GM21447 (cell line): ENCODE measurements around the gene PUM2.

ENCODE experiments used
- ATAC-seq: cut with Tn5 transposase; IDR thresholded peaks from one replicate; pipeline ENCODE4 v1.9.1; 2021; ENCODE audit not compliant: unreplicated experiment

The PUM2 gene

GRCh38 chr2:20218331-20219320 is 132.0 kb downstream of the PUM2 start:
- no peak for ATAC-seq

DNA sequence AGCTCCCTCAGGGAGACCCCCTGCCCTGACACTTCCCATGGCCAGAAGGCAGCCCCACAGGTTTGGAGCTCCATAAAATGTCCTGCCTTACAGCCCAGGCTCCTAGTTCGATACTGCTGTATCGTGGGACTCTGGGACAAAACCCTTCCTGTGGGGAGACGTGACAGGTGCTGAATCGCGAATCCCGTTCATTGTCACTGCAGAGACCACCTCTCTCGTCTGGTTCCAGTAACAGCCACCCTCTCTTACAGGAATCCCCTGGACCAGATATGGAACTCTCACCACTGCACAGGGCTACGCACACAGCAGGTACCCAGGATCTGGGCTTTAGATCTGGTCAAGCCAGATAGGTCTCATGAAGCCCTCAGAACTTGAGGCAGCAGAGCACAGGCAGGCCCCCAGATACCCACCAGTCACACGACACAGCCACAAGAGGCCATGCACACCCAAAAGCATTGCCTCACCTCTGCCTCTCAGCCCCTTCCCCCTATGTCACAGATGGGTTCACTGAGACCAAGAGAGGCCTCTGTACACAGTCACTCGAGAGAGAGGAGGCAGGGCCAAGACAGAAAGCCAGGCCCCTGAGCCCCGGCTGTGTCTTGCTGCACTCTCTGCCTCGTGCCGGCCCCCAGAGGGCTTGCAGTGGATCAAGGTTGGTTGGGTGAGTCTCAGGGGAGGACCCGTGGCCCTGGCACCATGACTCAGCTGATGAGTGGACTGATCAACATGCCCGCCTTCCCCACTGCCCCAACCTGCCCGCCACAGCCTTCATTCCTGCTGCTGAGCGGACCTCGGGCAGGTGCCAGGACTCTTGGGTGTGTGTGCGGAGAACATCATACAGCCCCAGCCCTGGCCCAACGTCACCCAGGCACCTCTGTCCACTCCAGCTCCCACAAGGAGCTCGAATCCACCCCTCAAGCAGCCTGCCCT is 133.3 kb downstream of the PUM2 start:
- no peak for ATAC-seq

GRCh38 chr2:20216130-20217025 is 134.3 kb downstream of the PUM2 start:
- ATAC-seq: no peak

DNA sequence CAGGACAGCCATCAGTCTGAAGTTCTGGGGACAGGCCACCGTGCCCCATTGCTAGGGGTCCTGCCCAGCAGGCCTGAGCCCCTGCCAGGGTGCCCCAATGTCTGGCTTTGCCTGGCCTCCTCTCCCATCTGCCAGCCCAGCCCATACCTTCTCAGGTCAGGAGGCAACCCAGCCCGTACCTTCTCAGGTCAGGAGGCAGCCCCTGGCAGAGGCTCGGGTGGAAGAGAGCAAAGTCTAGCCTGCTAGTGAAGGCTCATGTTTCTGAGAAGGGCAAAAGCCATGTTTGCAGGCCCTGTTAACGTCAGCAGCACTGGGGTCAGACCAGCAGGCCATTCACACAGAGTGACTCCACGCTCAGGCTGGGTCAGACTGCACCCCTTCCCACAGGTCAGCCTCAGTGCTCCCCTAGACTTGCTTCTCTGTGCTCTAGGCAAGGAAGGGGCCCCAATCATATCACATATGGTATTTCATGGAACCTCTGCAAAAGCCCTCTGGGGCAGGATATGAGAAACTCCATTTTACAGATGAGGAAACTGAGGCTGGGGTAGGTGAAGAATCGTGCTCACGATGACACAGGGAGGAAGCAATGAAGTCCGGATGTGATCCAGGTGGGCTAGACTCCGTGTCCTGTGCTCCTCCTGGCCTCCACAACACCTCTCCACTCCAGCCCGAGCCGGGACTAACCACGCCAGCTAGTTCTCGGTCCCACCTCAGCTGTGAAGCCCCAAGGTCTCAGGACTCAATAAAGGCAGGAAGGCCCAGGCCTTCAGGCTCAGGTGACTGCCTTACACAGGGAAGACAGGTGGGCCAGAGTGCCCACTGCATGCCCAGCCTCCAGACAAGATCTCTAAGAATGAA is 135.2 kb downstream of the PUM2 start:
- no peak for ATAC-seq

DNA sequence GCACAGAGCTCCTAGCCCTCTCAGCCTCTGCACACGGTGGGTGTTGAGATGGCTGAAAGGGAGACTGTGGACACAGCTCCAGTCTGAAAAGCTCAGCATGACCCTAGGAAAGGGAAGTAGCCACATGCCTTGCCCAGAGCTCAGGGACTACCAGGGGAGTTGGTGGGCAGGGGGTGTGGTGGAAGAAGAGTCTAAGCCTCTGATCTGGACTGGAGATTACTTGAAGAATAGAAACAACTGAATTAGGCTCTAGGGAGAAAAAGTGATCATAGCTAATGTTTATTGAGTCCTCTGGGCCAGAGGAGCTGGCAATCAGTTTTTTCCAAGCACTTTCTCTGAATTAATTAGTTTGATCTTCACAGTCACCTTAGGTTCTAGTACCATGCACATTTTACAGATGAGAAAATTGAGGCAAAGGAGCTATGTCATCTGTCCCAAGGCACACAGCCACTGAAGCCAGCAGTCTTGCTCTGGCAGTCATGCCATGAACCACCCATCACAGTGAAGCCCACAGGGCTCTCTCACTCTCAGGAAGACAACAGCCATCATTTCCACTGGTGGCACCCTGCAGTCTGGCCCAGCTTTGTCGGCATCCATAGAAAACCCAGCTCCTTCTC is 136.0 kb downstream of the PUM2 start:
- no peak for ATAC-seq

GRCh38 chr2:20213651-20214565 is 136.7 kb downstream of the PUM2 start:
- no peak for ATAC-seq

DNA sequence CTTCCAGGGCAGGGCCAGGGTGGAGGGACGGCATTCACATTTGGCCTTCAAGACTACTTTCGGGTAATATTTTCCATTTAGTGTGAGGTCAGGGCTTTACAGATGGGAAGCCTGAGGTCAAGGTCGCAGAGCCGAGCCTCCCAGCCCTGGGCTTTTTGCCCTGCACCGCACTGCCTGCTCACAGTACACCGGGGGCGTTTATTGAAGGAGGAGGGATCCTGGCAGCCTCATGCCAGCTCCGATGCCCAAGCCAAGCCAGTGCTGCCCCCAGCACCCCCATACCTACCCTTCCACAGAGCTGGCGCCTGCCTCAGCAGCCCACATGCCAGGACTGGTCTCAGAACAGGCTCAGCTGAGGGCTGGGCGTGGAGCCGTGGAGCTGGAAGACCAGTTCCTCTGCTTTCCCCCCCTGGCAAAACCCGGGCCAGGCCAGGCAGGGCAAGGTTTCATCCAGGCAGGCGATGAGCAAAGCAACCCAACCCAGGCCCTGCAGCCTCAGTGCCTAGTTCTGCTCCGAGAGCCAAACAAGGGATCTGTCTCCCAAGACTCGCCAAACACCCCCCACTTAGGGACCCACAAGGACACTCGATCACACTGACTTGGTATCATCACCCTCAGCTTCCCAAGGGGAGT is 137.7 kb downstream of the PUM2 start:
- ATAC-seq: no peak

GRCh38 chr2:20212459-20212870 is 138.2 kb downstream of the PUM2 start:
- no peak for ATAC-seq

GRCh38 chr2:20211860-20212458 is 138.7 kb downstream of the PUM2 start:
- no peak for ATAC-seq

- ATAC-seq: no peak
Observed at GRCh38 chr2:20211420-20211819, 139.2 kb downstream of the PUM2 start.

- no peak for ATAC-seq
Observed at GRCh38 chr2:20210462-20210861, 140.2 kb downstream of the PUM2 start.

- ATAC-seq: no peak
Observed at GRCh38 chr2:20209373-20210109, 141.1 kb downstream of the PUM2 start.

DNA sequence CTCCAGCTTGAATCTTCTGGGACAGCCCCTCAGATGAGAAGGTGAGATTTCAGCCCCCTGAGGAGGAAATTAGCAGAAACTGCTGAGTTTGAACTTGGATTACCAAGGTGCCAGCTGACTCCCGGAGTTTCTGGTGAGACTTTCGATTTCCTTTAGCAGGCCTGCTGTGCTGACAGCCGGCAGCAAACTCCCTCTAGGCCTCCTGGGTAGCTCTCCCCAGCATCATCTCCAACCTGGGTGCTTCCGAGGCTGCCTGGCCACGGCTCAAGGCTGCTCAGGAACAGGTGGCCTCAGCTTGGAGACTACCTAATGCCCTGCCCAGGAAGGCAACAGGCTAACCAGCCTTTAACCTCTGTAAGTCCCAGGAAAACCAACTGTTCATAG is 142.2 kb downstream of the PUM2 start:
- no peak for ATAC-seq

DNA sequence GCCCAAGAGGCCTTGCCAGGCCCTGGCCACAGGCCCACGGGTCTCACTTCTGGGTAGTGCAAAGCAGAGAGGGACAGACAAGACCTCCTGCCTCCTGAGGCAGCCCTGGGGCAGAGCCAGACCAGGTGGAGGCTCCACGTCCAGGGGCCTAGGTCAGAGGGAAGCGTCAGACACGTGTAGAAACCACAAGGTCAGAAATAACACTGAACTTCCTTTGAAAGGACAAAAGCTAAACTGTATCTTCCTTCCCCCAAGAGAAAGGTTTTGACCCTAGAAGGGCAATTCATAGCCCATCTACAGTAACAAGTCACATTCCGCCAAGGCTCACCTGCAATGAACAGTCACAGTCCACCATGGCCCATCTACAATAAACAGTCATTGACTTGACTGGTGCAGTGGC is 143.6 kb downstream of the PUM2 start:
- ATAC-seq: peak; percentile 72

GRCh38 chr2:20205915-20206524 is 144.6 kb downstream of the PUM2 start:
- no peak for ATAC-seq

DNA sequence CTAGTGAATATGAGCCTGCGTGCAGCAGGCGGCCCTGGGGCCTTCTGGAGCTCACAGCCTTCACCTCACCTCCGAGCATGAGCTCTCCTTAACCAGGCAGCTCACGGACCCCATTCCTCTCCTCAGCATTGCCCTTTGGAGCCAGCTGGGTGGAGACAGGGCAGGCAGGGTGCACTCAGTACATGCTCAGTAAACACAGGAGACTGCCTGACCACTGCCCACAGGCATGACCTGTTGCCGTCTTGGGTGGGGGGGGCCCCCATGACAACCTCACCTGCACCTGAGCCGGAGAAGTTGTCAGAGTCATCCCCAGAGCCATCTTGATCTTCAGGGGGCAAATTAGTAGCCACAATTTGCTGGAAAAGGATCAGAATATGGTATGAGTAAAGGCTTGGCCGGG is 145.6 kb downstream of the PUM2 start:
- no peak for ATAC-seq
